OCI-LY3 (cell line): ENCODE data around the gene ETFBKMT.

ENCODE experiments used
- H2AFZ ChIP-seq: fragments of 200-600, 300-600 bp; shearing (Covaris generic); 2 replicates; pipeline ENCODE4 v1.6.0; 2014; ENCODE audit warnings: antibody characterized with exemption, low read depth, low read length
- H3K27ac ChIP-seq: fragments of 200-600, 300-600 bp; sonication (generic); 2 replicates; pipeline ENCODE4 v1.5.1; 2014; ENCODE audit warnings: mild to moderate bottlenecking, low read length, moderate library complexity, mixed read lengths
- H3K27me3 ChIP-seq: fragments of 200-600, 300-600 bp; sonication (generic); 2 replicates; pipeline ENCODE4 v1.6.1; 2014; ENCODE audit warnings: low read depth, low read length, mixed read lengths
- H3K36me3 ChIP-seq: fragments of 200-600, 300-600 bp; sonication (generic); replicated peaks from 2 replicates; pipeline ENCODE3; 2014; ENCODE audit warnings: low read depth, low read length, mixed read lengths
- H3K4me1 ChIP-seq: fragments of 300-600, 200-600 bp; sonication (generic); 2 replicates; pipeline ENCODE4 v1.6.1; 2014; ENCODE audit warnings: low read length, mixed read lengths
- H3K4me2 ChIP-seq: fragments of 200-600, 300-600 bp; sonication (generic); 2 replicates; pipeline ENCODE4 v1.6.1; 2014; ENCODE audit warnings: low read length, mixed read lengths
- H3K4me3 ChIP-seq: fragments of 300-600, 200-600 bp; sonication (generic); 2 replicates; pipeline ENCODE4 v1.5.1; 2014; ENCODE audit warnings: antibody characterized with exemption, mild to moderate bottlenecking, low read length, moderate library complexity
- H3K79me2 ChIP-seq: fragments of 300-600, 200-600 bp; shearing (Covaris generic); 2 replicates; pipeline ENCODE4 v1.6.1; 2014; ENCODE audit warnings: mild to moderate bottlenecking, low read length, mixed read lengths
- H3K9ac ChIP-seq: fragments of 300-600, 200-600 bp; shearing (Covaris generic); 2 replicates; pipeline ENCODE4 v1.6.0; 2014; ENCODE audit warnings: mild to moderate bottlenecking, low read length, moderate library complexity
- H3K9me3 ChIP-seq: fragments of 200-600, 300-600 bp; shearing (Covaris generic); 2 replicates; pipeline ENCODE4 v1.6.1; 2014; ENCODE audit warnings: low read length, mixed read lengths; ENCODE audit not compliant: insufficient read depth
- H4K20me1 ChIP-seq: fragments of 200-600, 300-600 bp; sonication (generic); 2 replicates; pipeline ENCODE4 v1.6.1; 2016; ENCODE audit warnings: low read length, mixed read lengths; ENCODE audit not compliant: insufficient read depth
- EZH2phosphoT487 ChIP-seq: fragments of 200-600 bp; shearing (Covaris generic); IDR thresholded peaks from 2 replicates; pipeline ENCODE4 v1.6.1; 2018; ENCODE audit warnings: antibody characterized with exemption, mixed run types, low read depth
- TF ChIP-seq, protein P1 (sequence below): fragments of 200-600, 300-600 bp; sonication (generic); IDR thresholded peaks from 2 replicates; pipeline ENCODE4 v1.5.1; 2014; ENCODE audit warnings: antibody characterized with exemption, low read length, low read depth

Gene ETFBKMT

DNA sequence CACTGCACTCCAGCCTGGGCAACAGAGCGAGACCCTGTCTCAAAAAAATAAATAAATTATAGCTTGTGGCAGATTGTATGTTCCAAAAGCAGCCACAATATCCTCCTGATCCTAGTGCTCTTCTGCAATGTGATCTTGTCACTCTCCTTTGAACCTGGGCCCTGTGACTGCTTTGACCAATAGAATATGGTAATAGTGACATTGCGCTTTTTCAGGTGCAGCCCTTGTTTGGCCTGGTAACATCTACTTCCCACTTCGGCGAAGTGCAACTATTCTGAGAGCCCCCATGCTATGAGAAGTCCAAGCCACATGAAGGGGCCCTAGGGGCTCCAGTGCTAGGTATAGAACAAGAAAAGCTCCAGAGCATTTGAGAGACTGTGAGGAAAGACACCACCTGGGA is 37.5 kb upstream of the ETFBKMT start:
- no peak overlapping the region for H2AFZ ChIP-seq
- peaks cover 14% of the 10 kb centered on the region; the same call in 1 of the 2 replicates for H3K9me3 ChIP-seq
- no peak overlapping the region for H3K27ac ChIP-seq
- no peaks in the 10 kb centered on the region for H3K27me3 ChIP-seq
- H3K4me2 ChIP-seq = no peak overlapping the region
- peaks cover 8% of the 10 kb centered on the region for H3K36me3 ChIP-seq
- no peaks in the 10 kb centered on the region for H3K79me2 ChIP-seq
- no peaks in the 10 kb centered on the region for H4K20me1 ChIP-seq
- no peak overlapping the region for H3K9ac ChIP-seq
- TF ChIP-seq, protein P1, sequence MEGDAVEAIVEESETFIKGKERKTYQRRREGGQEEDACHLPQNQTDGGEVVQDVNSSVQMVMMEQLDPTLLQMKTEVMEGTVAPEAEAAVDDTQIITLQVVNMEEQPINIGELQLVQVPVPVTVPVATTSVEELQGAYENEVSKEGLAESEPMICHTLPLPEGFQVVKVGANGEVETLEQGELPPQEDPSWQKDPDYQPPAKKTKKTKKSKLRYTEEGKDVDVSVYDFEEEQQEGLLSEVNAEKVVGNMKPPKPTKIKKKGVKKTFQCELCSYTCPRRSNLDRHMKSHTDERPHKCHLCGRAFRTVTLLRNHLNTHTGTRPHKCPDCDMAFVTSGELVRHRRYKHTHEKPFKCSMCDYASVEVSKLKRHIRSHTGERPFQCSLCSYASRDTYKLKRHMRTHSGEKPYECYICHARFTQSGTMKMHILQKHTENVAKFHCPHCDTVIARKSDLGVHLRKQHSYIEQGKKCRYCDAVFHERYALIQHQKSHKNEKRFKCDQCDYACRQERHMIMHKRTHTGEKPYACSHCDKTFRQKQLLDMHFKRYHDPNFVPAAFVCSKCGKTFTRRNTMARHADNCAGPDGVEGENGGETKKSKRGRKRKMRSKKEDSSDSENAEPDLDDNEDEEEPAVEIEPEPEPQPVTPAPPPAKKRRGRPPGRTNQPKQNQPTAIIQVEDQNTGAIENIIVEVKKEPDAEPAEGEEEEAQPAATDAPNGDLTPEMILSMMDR = no peak
- no peak for TF ChIP-seq EZH2phosphoT487
- H3K4me1 ChIP-seq = peaks cover 13% of the 10 kb centered on the region
- H3K4me3 ChIP-seq = no peak overlapping the region

DNA sequence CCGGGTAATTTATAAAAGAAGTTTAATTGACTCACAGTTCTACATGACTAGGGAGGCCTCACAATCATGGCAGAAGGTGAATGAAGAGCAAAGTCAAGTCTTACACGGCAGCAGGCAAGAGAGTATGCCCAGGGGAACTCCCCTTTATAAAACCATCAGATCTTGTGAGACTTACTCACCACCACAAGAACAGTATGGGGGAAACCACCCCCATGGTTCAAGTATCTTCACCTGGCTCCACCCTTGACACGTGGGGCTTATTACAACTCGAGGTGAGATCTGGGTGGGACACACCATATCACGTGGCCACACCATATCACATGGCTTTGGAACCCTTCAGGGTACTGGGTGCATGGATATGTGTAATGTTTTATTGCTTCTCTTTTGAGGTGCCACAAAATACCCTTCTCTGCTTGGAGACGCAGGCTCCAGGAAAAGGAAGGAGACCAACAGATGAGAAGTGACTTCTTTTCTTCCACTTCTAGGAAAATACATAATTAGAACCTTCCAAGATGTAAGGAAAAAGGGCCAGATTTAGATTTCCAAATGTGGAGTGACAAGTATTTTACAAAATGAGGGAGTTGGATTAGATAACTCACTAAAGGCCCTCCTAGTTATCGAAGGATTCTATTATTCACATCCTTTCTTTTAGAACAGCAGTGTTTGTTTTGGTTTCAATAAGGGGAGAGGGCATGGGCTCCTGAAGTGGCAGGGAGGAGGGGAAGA is 33.1 kb upstream of the ETFBKMT start:
- no peak overlapping the region for H3K27ac ChIP-seq
- H3K27me3 ChIP-seq = no peaks in the 10 kb centered on the region
- H3K36me3 ChIP-seq = peaks cover 8% of the 10 kb centered on the region
- H3K9me3 ChIP-seq = peaks cover 14% of the 10 kb centered on the region; the same call in 1 of the 2 replicates
- H4K20me1 ChIP-seq = no peaks in the 10 kb centered on the region
- TF ChIP-seq, protein P1 = no peak
- no peak for TF ChIP-seq EZH2phosphoT487
- H3K4me2 ChIP-seq = no peak overlapping the region
- peaks cover 5% of the 10 kb centered on the region; the same call in 1 of the 2 replicates for H3K4me1 ChIP-seq
- no peaks in the 10 kb centered on the region for H3K79me2 ChIP-seq
- no peak overlapping the region for H3K9ac ChIP-seq
- H2AFZ ChIP-seq = no peak overlapping the region
- no peak overlapping the region for H3K4me3 ChIP-seq

DNA sequence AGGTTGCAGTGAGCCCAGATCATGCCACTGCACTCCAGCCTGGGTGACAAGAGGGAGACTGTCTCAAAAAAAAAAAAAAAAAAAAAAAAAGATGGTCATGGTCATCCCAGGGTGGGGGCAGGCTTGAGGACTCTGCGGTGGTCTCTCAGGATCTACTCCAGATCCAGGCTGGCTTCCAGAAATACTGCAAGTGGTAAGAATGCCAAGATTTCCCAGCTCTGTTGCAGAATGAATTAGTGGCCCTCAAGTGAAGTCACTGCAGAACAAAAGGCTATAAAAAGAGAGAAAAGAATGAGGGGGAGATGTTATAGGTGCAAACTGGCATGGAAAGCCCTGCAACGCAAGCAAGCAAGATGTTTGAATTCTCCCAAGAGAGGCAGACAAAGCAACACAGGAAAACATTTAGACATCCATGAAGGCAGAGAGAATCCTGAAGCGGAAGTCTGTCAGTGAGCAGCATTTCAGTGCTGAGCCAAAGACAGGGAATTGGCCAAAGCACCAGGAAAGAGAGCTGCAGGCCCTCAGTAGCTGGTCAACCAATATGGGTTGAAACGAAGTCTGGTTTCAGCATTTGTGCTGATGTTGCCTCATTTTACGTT is 31.9 kb upstream of the ETFBKMT start:
- TF ChIP-seq EZH2phosphoT487 = no peak
- TF ChIP-seq, protein P1 = no peak

More for the DNA sequence above, 31.9 kb upstream of the ETFBKMT start:
- no peak overlapping the region for H2AFZ ChIP-seq
- peaks cover 14% of the 10 kb centered on the region; the same call in 1 of the 2 replicates for H3K9me3 ChIP-seq
- H3K36me3 ChIP-seq = peaks cover 8% of the 10 kb centered on the region
- H3K79me2 ChIP-seq = no peaks in the 10 kb centered on the region
- no peak overlapping the region for H3K4me2 ChIP-seq
- no peak overlapping the region for H3K9ac ChIP-seq
- no peak overlapping the region for H3K4me3 ChIP-seq
- H3K27me3 ChIP-seq = no peaks in the 10 kb centered on the region
- H3K27ac ChIP-seq = no peak overlapping the region
- H3K4me1 ChIP-seq = peaks cover 14% of the 10 kb centered on the region; the same call in 1 of the 2 replicates
- no peaks in the 10 kb centered on the region for H4K20me1 ChIP-seq
